ENCODE measurements around the gene TMPRSS5.

The TMPRSS5 gene

DNA sequence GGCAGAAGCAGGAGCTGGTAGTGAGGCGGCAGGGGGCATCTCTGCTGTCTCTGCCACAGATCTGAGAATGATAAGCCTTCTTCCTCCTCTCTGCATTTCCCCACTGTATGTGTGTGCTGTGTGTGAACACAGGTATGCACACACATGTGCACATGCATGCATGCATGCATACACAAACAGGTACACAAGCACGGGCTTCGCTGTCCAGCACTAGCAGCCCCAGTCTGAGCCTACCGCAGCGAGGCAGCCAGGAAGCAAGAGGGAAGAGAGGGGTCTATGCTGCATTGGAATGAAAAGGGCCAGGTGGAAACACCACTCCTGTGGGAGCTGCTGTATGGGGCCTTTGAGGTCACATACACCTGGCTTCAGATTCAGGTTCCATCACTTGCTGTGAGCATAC is 62.4 kb downstream of the TMPRSS5 start:
- no peak overlapping the region for H3K4me3 ChIP-seq (ENCODE audit: low read length)
- no peaks in the 10 kb centered on the region for H3K36me3 ChIP-seq (ENCODE audit: control insufficient read depth, insufficient read depth, low read length, severe bottlenecking)
- H3K9me3 ChIP-seq (ENCODE audit: control insufficient read depth, low read length): no peaks in the 10 kb centered on the region
- H3K4me1 ChIP-seq (ENCODE audit: control insufficient read depth, insufficient read depth, low read length): peaks cover 3% of the 10 kb centered on the region
- H3K9ac ChIP-seq (ENCODE audit: low read length): no peak overlapping the region
- DNase-seq (ENCODE audit: low read depth): no peak
- peaks cover 51% of the 10 kb centered on the region for H3K27me3 ChIP-seq (replicated peaks; ENCODE audit: control insufficient read depth, insufficient read depth, low read length)

- Histone ChIP-seq H3K4me1 (ENCODE audit: control insufficient read depth, insufficient read depth, low read length) (peaks cover 3% of the 10 kb centered on the region), H3K9me3 (ENCODE audit: control insufficient read depth, low read length) (no peaks in the 10 kb centered on the region), H3K27me3 (replicated peaks; ENCODE audit: control insufficient read depth, insufficient read depth, low read length) (peaks cover 55% of the 10 kb centered on the region), H3K4me3 (ENCODE audit: low read length) (no peak overlapping the region), H3K36me3 (ENCODE audit: control insufficient read depth, insufficient read depth, low read length, severe bottlenecking) (no peaks in the 10 kb centered on the region), H3K9ac (ENCODE audit: low read length) (no peak overlapping the region)
- no peak for DNase-seq (ENCODE audit: low read depth)
These were observed 63.0 kb downstream of the TMPRSS5 start for GRCh38 chr11:113643006-113643585.

GRCh38 chr11:113642090-113642489 is 64.0 kb downstream of the TMPRSS5 start:
- no peaks in the 10 kb centered on the region for H3K36me3 ChIP-seq (ENCODE audit: control insufficient read depth, insufficient read depth, low read length, severe bottlenecking)
- no peaks in the 10 kb centered on the region for H3K9me3 ChIP-seq (ENCODE audit: control insufficient read depth, low read length)
- peaks cover 3% of the 10 kb centered on the region for H3K4me1 ChIP-seq (ENCODE audit: control insufficient read depth, insufficient read depth, low read length)
- H3K4me3 ChIP-seq (ENCODE audit: low read length): no peak overlapping the region
- peaks cover 52% of the 10 kb centered on the region for H3K27me3 ChIP-seq (replicated peaks; ENCODE audit: control insufficient read depth, insufficient read depth, low read length)
- no peak for DNase-seq (ENCODE audit: low read depth)
- no peak overlapping the region for H3K9ac ChIP-seq (ENCODE audit: low read length)

- peaks cover 10% of the 10 kb centered on the region for H3K9me3 ChIP-seq (ENCODE audit: control insufficient read depth, low read length)
- H3K9ac ChIP-seq (ENCODE audit: low read length): no peak overlapping the region
- peaks cover 32% of the 10 kb centered on the region for H3K27me3 ChIP-seq (replicated peaks; ENCODE audit: control insufficient read depth, insufficient read depth, low read length)
- DNase-seq (ENCODE audit: low read depth): no peak
- H3K4me1 ChIP-seq (ENCODE audit: control insufficient read depth, insufficient read depth, low read length): peaks cover 2% of the 10 kb centered on the region
- no peaks in the 10 kb centered on the region for H3K36me3 ChIP-seq (ENCODE audit: control insufficient read depth, insufficient read depth, low read length, severe bottlenecking)
- no peak overlapping the region for H3K4me3 ChIP-seq (ENCODE audit: low read length)
These were observed 67.7 kb downstream of the TMPRSS5 start for GRCh38 chr11:113638376-113638775.

GRCh38 chr11:113637636-113638035 is 68.5 kb downstream of the TMPRSS5 start:
- no peaks in the 10 kb centered on the region for H3K36me3 ChIP-seq (ENCODE audit: control insufficient read depth, insufficient read depth, low read length, severe bottlenecking)
- H3K9me3 ChIP-seq (ENCODE audit: control insufficient read depth, low read length): peaks cover 10% of the 10 kb centered on the region
- DNase-seq (ENCODE audit: low read depth): no peak
- H3K27me3 ChIP-seq (replicated peaks; ENCODE audit: control insufficient read depth, insufficient read depth, low read length): peaks cover 25% of the 10 kb centered on the region
- H3K4me3 ChIP-seq (ENCODE audit: low read length): no peak overlapping the region
- no peak overlapping the region for H3K9ac ChIP-seq (ENCODE audit: low read length)
- H3K4me1 ChIP-seq (ENCODE audit: control insufficient read depth, insufficient read depth, low read length): peaks cover 10% of the 10 kb centered on the region

Data from adipocyte (in vitro differentiated cells).